SU-DHL-6 (cell line): ENCODE data around the gene MON2.

Source experiments
- CTCF ChIP-seq: fragments of 200-600 bp; sonication (generic); IDR thresholded peaks from one replicate; pipeline ENCODE4 v1.5.1; 2017; ENCODE audit warnings: antibody characterized with exemption, mild to moderate bottlenecking, low read length, moderate library complexity; ENCODE audit not compliant: insufficient read depth, poor library complexity, severe bottlenecking
- EZH2phosphoT487 ChIP-seq: fragments of 200-600 bp; sonication (generic), shearing (Covaris generic); conservative IDR thresholded peaks from 2 replicates; pipeline ENCODE4 v1.6.1; 2018; ENCODE audit warnings: mild to moderate bottlenecking, antibody characterized with exemption, low read length, moderate library complexity, mixed read lengths

GRCh38 chr12:62448436-62448835 is 18.2 kb upstream of the MON2 start:
- no peak for TF ChIP-seq CTCF
- no peak for TF ChIP-seq EZH2phosphoT487
